GM10266 (cell line): ENCODE results near the gene PRIMPOL.
"Not testable (repeated sequence)": the region's sequence is repeated elsewhere in the genome, so short reads cannot be mapped to it uniquely, and the experiment has no call there.

Source experiments
- DNase-seq: peaks from one replicate; pipeline ENCODE4 v3.0.0; 2012; ENCODE audit errors: extremely low spot score
- CTCF ChIP-seq: IDR thresholded peaks from 2 replicates; pipeline ENCODE4 v1.5.1; 2012; ENCODE audit warnings: mild to moderate bottlenecking, low read depth; ENCODE audit not compliant: control insufficient read depth, insufficient read depth; ENCODE audit errors: missing control alignments

The PRIMPOL gene

GRCh38 chr4:184653650-184654049 is 4.1 kb downstream of the PRIMPOL start:
- no peak for DNase-seq
- no peak for TF ChIP-seq CTCF

- no peak for TF ChIP-seq CTCF
- DNase-seq = no peak
Measured at GRCh38 chr4:184655889-184656869, 6.6 kb downstream of the PRIMPOL start.

- no peak for DNase-seq
- TF ChIP-seq CTCF = no peak
Measured at GRCh38 chr4:184657144-184657543, 7.6 kb downstream of the PRIMPOL start.

GRCh38 chr4:184657820-184658219 is 8.3 kb downstream of the PRIMPOL start:
- DNase-seq = not testable (repeated sequence)

GRCh38 chr4:184660978-184661377 is 11.4 kb downstream of the PRIMPOL start:
- DNase-seq = no peak
- no peak for TF ChIP-seq CTCF

- no peak for TF ChIP-seq CTCF
- no peak for DNase-seq
Measured at GRCh38 chr4:184662236-184662635, 12.7 kb downstream of the PRIMPOL start.

GRCh38 chr4:184664445-184665210 is 15.1 kb downstream of the PRIMPOL start:
- no peak for DNase-seq
- no peak for TF ChIP-seq CTCF
